Upper lobe of left lung (tissue), 6 donors: Measurements from ENCODE around the gene APOA4. TPM values are rescaled to one million over a fixed set of nuclear protein-coding genes. Genes with fewer than 3 reads are reported as not detected.

Experiments
- ATAC-seq, 2 donors: fragments of 200-7000 bp; cut with Tn5 transposase; one replicate each; pipeline ENCODE4 v1.9.1; 2022; ENCODE audit warnings: mild to moderate bottlenecking in 2 of 2, moderate library complexity in 2 of 2; ENCODE audit not compliant: low FRiP score in 2 of 2
- DNase-seq, 2 donors: peaks; one replicate each; pipeline ENCODE4 v3.0.0-alpha.2; 2019 to 2020
- H3K27ac ChIP-seq, 4 donors: fragments of 200-600 bp; sonication (generic); one replicate each; pipeline ENCODE4 v1.5.1; 2016 to 2019
- H3K27me3 ChIP-seq, 4 donors: fragments of 200-600 bp; sonication (generic); one replicate each; pipeline ENCODE4 v1.5.1; 2017 to 2019
- H3K36me3 ChIP-seq, 4 donors: fragments of 200-600 bp; sonication (generic); one replicate each; pipeline ENCODE4 v1.5.1; 2016 to 2019
- H3K4me1 ChIP-seq, 4 donors: fragments of 200-600 bp; sonication (generic); one replicate each; pipeline ENCODE4 v1.5.1; 2018 to 2019
- H3K4me3 ChIP-seq, 4 donors: fragments of 200-600 bp; sonication (generic); one replicate each; pipeline ENCODE4 v1.5.1; 2017 to 2019; ENCODE audit warnings: mild to moderate bottlenecking in 2 of 4, moderate library complexity in 1 of 4
- H3K9me3 ChIP-seq, 4 donors: fragments of 200-600 bp; sonication (generic); one replicate each; pipeline ENCODE4 v1.5.1; 2018 to 2019
- CTCF ChIP-seq, 6 experiments: fragments of 450-650 bp in 4 of 6; fragments of 200-600 bp in 2 of 6; sonication (generic) in 2 of 6; IDR thresholded peaks; one replicate each; pipeline ENCODE4 v1.5.1; 2016 to 2019; ENCODE audit warnings: antibody characterized with exemption in 6 of 6
- EP300 ChIP-seq, 4 donors: sonication (generic); formaldehyde crosslinking; IDR thresholded peaks; one replicate each; pipeline ENCODE4 v1.5.1; 2017; ENCODE audit warnings: antibody characterized with exemption in 4 of 4, control low read depth in 2 of 4
- POLR2A ChIP-seq, 4 donors: fragments of 450-650 bp; IDR thresholded peaks; one replicate each; pipeline ENCODE4 v1.5.1; 2016 to 2017; ENCODE audit warnings: antibody characterized with exemption in 4 of 4, mild to moderate bottlenecking in 2 of 4
- POLR2AphosphoS5 ChIP-seq, 2 donors: sonication (generic); formaldehyde crosslinking; IDR thresholded peaks; one replicate each; pipeline ENCODE4 v1.5.1; 2017; ENCODE audit warnings: antibody characterized with exemption in 2 of 2
- WGBS, 2 donors: methylation state at CpG; one replicate each; pipeline ENCODE4 v1.1.5; 2017 to 2018; 5-methylcytosine and 5-hydroxymethylcytosine counted together
- total RNA-seq, 6 donors: library from RNA; depleted of rRNA in 4 of 6; stranded (reverse); fragments of >200 nt in 4 of 6; gene quantifications; one replicate each; pipeline versions ENCODE4 v1.1.0 to v1.2.1, GENCODE V29; 2016 to 2021
- donor health status: DM: no; HTN: no; CAD: no; lungs with moderate emphysema.
- donor health status: DM: no; HTN: yes; CAD: no; lungs with severe emphysema.

The APOA4 gene
- total RNA-seq = not detected

- Histone ChIP-seq H3K27ac (no peak within 1 kb of the TSS), H3K27me3 (no peaks in the 10 kb centered on the region), H3K9me3 (no peaks in the 10 kb centered on the region), H3K4me1 (no peaks in the 10 kb centered on the region), H3K36me3 (no peaks in the 10 kb centered on the region), H3K4me3 (no peak within 1 kb of the TSS)
- DNase-seq (no peak), ATAC-seq (no peak)
- no peak for TF ChIP-seq CTCF (IDR thresholded peaks at IDR 0.05)
- no peak for TF ChIP-seq POLR2A (IDR thresholded peaks at IDR 0.05)
- TF ChIP-seq EP300 (IDR thresholded peaks at IDR 0.05) = no peak
- TF ChIP-seq POLR2AphosphoS5 (IDR thresholded peaks at IDR 0.05) = no peak
- WGBS, 2 donors = 81 to 82% methylated on average over 13 of the region's 16 CpGs
Measured at GRCh38 chr11:116823031-116823843, at the start of gene APOA4. Gene APOA4 (minus strand): TSS chr11:116823304. CDS start chr11:116823191, 113 bp downstream.

- WGBS, 2 donors = 50 to 55% methylated on average over 3 of the region's 3 CpGs
- Histone ChIP-seq H3K4me3 (no peak overlapping the region), H3K9me3 (no peaks in the 10 kb centered on the region), H3K4me1 (peaks cover 0 to 9% (median 3%) of the 10 kb centered on the region in 4 donors), H3K27ac (peak overlapping the region in 2 of 4 donors; percentile 21 to 70), H3K36me3 (peaks cover 11 to 91% (median 43%) of the 10 kb centered on the region in 4 donors), H3K27me3 (no peaks in the 10 kb centered on the region)
- DNase-seq = no peak
- TF ChIP-seq EP300 (IDR thresholded peaks at IDR 0.05) (no peak), CTCF (IDR thresholded peaks at IDR 0.05) (no peak), POLR2AphosphoS5 (IDR thresholded peaks at IDR 0.05) (no peak), POLR2A (IDR thresholded peaks at IDR 0.05) (no peak)
- peak in 1 of 2 donors; percentile 56 for ATAC-seq
Measured at GRCh38 chr11:116871248-116871647, 48.1 kb upstream of the APOA4 start.

- peaks cover 0 to 9% (median 3%) of the 10 kb centered on the region in 4 donors for H3K4me1 ChIP-seq
- peaks cover 11 to 99% (median 45%) of the 10 kb centered on the region in 4 donors for H3K36me3 ChIP-seq
- no peak for TF ChIP-seq EP300 (IDR thresholded peaks at IDR 0.05)
- TF ChIP-seq POLR2AphosphoS5 (IDR thresholded peaks at IDR 0.05) = no peak
- no peak for TF ChIP-seq CTCF (IDR thresholded peaks at IDR 0.05)
- no peak for TF ChIP-seq POLR2A (IDR thresholded peaks at IDR 0.05)
- DNase-seq (no peak), ATAC-seq (peak in 1 of 2 donors; percentile 43)
- H3K4me3 ChIP-seq = no peak overlapping the region
- no peak overlapping the region for H3K27ac ChIP-seq
- no peaks in the 10 kb centered on the region for H3K9me3 ChIP-seq
- 57 to 93% methylated on average over 2 to 3 of the region's 3 CpGs for WGBS, 2 donors
- no peaks in the 10 kb centered on the region for H3K27me3 ChIP-seq
Measured at GRCh38 chr11:116870054-116870453, 47.0 kb upstream of the APOA4 start.

GRCh38 chr11:116869610-116870009, 46.5 kb upstream of the APOA4 start:
- ATAC-seq (no peak), DNase-seq (no peak)
- WGBS, 2 donors = 84 to 87% methylated on average over 4 of the region's 4 CpGs
- Histone ChIP-seq H3K36me3 (peaks cover 11 to 98% (median 45%) of the 10 kb centered on the region in 4 donors), H3K27me3 (no peaks in the 10 kb centered on the region), H3K4me3 (no peak overlapping the region), H3K9me3 (no peaks in the 10 kb centered on the region), H3K4me1 (peaks cover 0 to 9% (median 3%) of the 10 kb centered on the region in 4 donors), H3K27ac (no peak overlapping the region)
- TF ChIP-seq POLR2AphosphoS5 (IDR thresholded peaks at IDR 0.05) = no peak
- no peak for TF ChIP-seq POLR2A (IDR thresholded peaks at IDR 0.05)
- TF ChIP-seq CTCF (IDR thresholded peaks at IDR 0.05) = no peak
- no peak for TF ChIP-seq EP300 (IDR thresholded peaks at IDR 0.05)
